Activated CD8-positive, alpha-beta memory T cell treated with anti-CD3 and anti-CD28 coated beads, Interleukin-2, amount 50 U/mL, for 1 hour (primary cell): ENCODE measurements around the gene DPH3.

Experiments
- DNase-seq: peaks from one replicate; pipeline ENCODE4 v3.0.0-alpha.2; 2020; ENCODE audit errors: extremely low read depth

Gene DPH3

GRCh38 chr3:16233806-16234205 is 30.9 kb downstream of the DPH3 start:
- no peak for DNase-seq

- no peak for DNase-seq
Observed at GRCh38 chr3:16231983-16232382, 32.8 kb downstream of the DPH3 start.

- DNase-seq, result no peak
Observed at GRCh38 chr3:16229681-16230080, 35.1 kb downstream of the DPH3 start.

- no peak for DNase-seq
Observed at GRCh38 chr3:16227566-16227965, 37.2 kb downstream of the DPH3 start.

GRCh38 chr3:16224325-16224724 is 40.4 kb downstream of the DPH3 start:
- no peak for DNase-seq

GRCh38 chr3:16222547-16222946 is 42.2 kb downstream of the DPH3 start:
- DNase-seq, result no peak

GRCh38 chr3:16221990-16222389 is 42.8 kb downstream of the DPH3 start:
- no peak for DNase-seq

- DNase-seq, result no peak
Observed at GRCh38 chr3:16219777-16220176, 45.0 kb downstream of the DPH3 start.

- DNase-seq, result no peak
Observed at GRCh38 chr3:16216373-16216935, 48.3 kb downstream of the DPH3 start.

- DNase-seq, result no peak
Observed at GRCh38 chr3:16214366-16214765, 50.4 kb downstream of the DPH3 start.

GRCh38 chr3:16211176-16211904 is 53.4 kb downstream of the DPH3 start:
- DNase-seq, result no peak
